SK-N-SH (cell line): ENCODE results near the gene TRAK1.

Experiments used
- PBX3 ChIP-seq: IDR thresholded peaks from 2 replicates; pipeline ENCODE4; 2012
- RAD21 ChIP-seq: IDR thresholded peaks from 2 replicates; pipeline ENCODE4 v1.6.1; 2012; ENCODE audit warnings: mild to moderate bottlenecking, low read length
- SMC3 ChIP-seq: IDR thresholded peaks from 2 replicates; pipeline ENCODE4 v1.6.1; 2012; ENCODE audit warnings: low read depth, low read length, improper control_type of control experiment

DNA sequence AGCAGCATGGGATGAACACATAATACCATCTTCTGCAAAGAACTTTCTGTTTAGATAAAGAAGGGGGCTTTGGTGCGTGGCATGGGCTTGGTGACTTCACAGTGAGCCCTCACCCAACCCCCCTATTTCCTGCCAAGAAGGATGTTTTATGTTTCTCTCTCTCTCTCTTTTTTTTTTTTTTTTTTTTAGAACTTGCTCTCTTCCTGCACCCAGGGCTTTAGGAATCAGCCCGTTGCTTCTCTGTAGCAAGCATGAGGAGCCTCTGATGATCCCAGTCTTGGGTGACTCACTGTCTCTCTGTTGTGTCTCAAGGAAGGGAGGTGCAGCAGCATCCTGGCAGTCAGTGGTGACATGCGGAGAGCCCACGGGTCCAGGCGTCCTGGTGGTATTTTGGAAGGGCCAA lies 125.8 kb downstream of the TRAK1 start:
- TF ChIP-seq SMC3 (no peak), RAD21 (no peak), PBX3 (0 out of 2 replicates have a peak, but pooled peaks have one; percentile 11)
